Parathyroid adenoma (tissue), 2 donors: ENCODE data around the gene SRBD1.

Source experiments
- H2AFZ ChIP-seq: fragments of 300-600 bp; sonication (generic); one replicate; pipeline ENCODE4 v1.7.0; 2017; ENCODE audit warnings: antibody characterized with exemption, mild to moderate bottlenecking
- H3K27ac ChIP-seq: fragments of 300-600 bp; sonication (generic); one replicate; pipeline ENCODE4 v1.7.0; 2017
- H3K27me3 ChIP-seq: fragments of 300-600 bp; sonication (generic); one replicate; pipeline ENCODE4 v1.7.0; 2017; ENCODE audit warnings: low read length; ENCODE audit not compliant: control insufficient read depth, insufficient read depth
- H3K36me3 ChIP-seq: fragments of 300-600 bp; sonication (generic); one replicate; pipeline ENCODE4 v1.7.0; 2017; ENCODE audit warnings: low read length; ENCODE audit not compliant: control insufficient read depth, insufficient read depth
- H3K4me1 ChIP-seq: fragments of 300-600 bp; sonication (generic); one replicate; pipeline ENCODE4 v1.7.0; 2017; ENCODE audit warnings: control low read depth
- H3K4me2 ChIP-seq: fragments of 300-600 bp; sonication (generic); one replicate; pipeline ENCODE4 v1.7.0; 2017; ENCODE audit warnings: low read length
- H3K4me3 ChIP-seq: fragments of 300-600 bp; sonication (generic); one replicate; pipeline ENCODE4 v1.7.0; 2017; ENCODE audit warnings: low read depth, low read length
- H3K79me2 ChIP-seq: fragments of 300-600 bp; sonication (generic); one replicate; pipeline ENCODE4 v1.7.0; 2017; ENCODE audit warnings: control low read depth
- H3K9ac ChIP-seq: fragments of 300-600 bp; sonication (generic); one replicate; pipeline ENCODE4 v1.7.0; 2017; ENCODE audit warnings: mild to moderate bottlenecking
- H3K9me3 ChIP-seq: fragments of 300-600 bp; sonication (generic); one replicate; pipeline ENCODE4 v1.7.0; 2017; ENCODE audit warnings: low read length; ENCODE audit not compliant: control insufficient read depth
- CTCF ChIP-seq: fragments of 300-600 bp; sonication (generic); IDR thresholded peaks from one replicate; pipeline ENCODE4 v1.7.0; 2017; ENCODE audit warnings: antibody characterized with exemption, mild to moderate bottlenecking
- donor health status: primary hyperparathyroidism.

Gene SRBD1

GRCh38 chr2:45396671-45397070, 214.4 kb downstream of the SRBD1 start:
- Histone ChIP-seq H3K4me2 (no peak overlapping the region), H2AFZ (no peak overlapping the region), H3K79me2 (no peaks in the 10 kb centered on the region), H3K27ac (no peak overlapping the region), H3K36me3 (no peaks in the 10 kb centered on the region), H3K4me3 (no peak overlapping the region), H3K9ac (no peak overlapping the region), H3K4me1 (peaks cover 4% of the 10 kb centered on the region), H3K9me3 (no peaks in the 10 kb centered on the region), H3K27me3 (no peaks in the 10 kb centered on the region)
- TF ChIP-seq CTCF, result no peak

- no peak overlapping the region for H2AFZ ChIP-seq
- H3K9me3 ChIP-seq, result no peaks in the 10 kb centered on the region
- H3K9ac ChIP-seq, result no peak overlapping the region
- no peak overlapping the region for H3K4me3 ChIP-seq
- no peaks in the 10 kb centered on the region for H3K79me2 ChIP-seq
- H3K4me1 ChIP-seq, result peaks cover 4% of the 10 kb centered on the region
- H3K27ac ChIP-seq, result no peak overlapping the region
- no peaks in the 10 kb centered on the region for H3K36me3 ChIP-seq
- no peak overlapping the region for H3K4me2 ChIP-seq
- no peak for TF ChIP-seq CTCF
- H3K27me3 ChIP-seq, result no peaks in the 10 kb centered on the region
Observed at GRCh38 chr2:45394842-45395241, 216.2 kb downstream of the SRBD1 start.

- no peak for TF ChIP-seq CTCF
- no peak overlapping the region for H3K27ac ChIP-seq
- no peaks in the 10 kb centered on the region for H3K27me3 ChIP-seq
- no peaks in the 10 kb centered on the region for H3K9me3 ChIP-seq
- no peak overlapping the region for H3K4me2 ChIP-seq
- H3K4me1 ChIP-seq, result peaks cover 4% of the 10 kb centered on the region
- H2AFZ ChIP-seq, result no peak overlapping the region
- H3K9ac ChIP-seq, result no peak overlapping the region
- H3K4me3 ChIP-seq, result no peak overlapping the region
- H3K79me2 ChIP-seq, result no peaks in the 10 kb centered on the region
- no peaks in the 10 kb centered on the region for H3K36me3 ChIP-seq
Observed at GRCh38 chr2:45394216-45394615, 216.9 kb downstream of the SRBD1 start.

- Histone ChIP-seq H3K4me1 (no peaks in the 10 kb centered on the region), H3K27me3 (no peaks in the 10 kb centered on the region), H3K79me2 (no peaks in the 10 kb centered on the region), H3K9me3 (no peaks in the 10 kb centered on the region), H3K36me3 (no peaks in the 10 kb centered on the region), H2AFZ (no peak overlapping the region), H3K4me3 (no peak overlapping the region), H3K27ac (no peak overlapping the region), H3K9ac (no peak overlapping the region), H3K4me2 (no peak overlapping the region)
- TF ChIP-seq CTCF, result no peak
Observed at GRCh38 chr2:45391866-45392265, 219.2 kb downstream of the SRBD1 start.

GRCh38 chr2:45390861-45391260, 220.2 kb downstream of the SRBD1 start:
- no peak overlapping the region for H3K9ac ChIP-seq
- H3K27me3 ChIP-seq, result no peaks in the 10 kb centered on the region
- no peak overlapping the region for H2AFZ ChIP-seq
- H3K9me3 ChIP-seq, result no peaks in the 10 kb centered on the region
- H3K79me2 ChIP-seq, result no peaks in the 10 kb centered on the region
- no peak for TF ChIP-seq CTCF
- H3K36me3 ChIP-seq, result no peaks in the 10 kb centered on the region
- no peaks in the 10 kb centered on the region for H3K4me1 ChIP-seq
- H3K27ac ChIP-seq, result no peak overlapping the region
- no peak overlapping the region for H3K4me2 ChIP-seq
- H3K4me3 ChIP-seq, result no peak overlapping the region
